HG03565 (cell line): ENCODE measurements around the gene LRRC4.

Experiments used
- ATAC-seq: cut with Tn5 transposase; IDR thresholded peaks from one replicate; pipeline ENCODE4 v1.9.1; 2021; ENCODE audit warnings: mild to moderate bottlenecking, moderate library complexity; ENCODE audit not compliant: unreplicated experiment

LRRC4 gene

GRCh38 chr7:128032605-128033235 is 1.5 kb upstream of the LRRC4 start:
- ATAC-seq, result no peak

- ATAC-seq, result peak; percentile 49
Observed at GRCh38 chr7:128031901-128032604, 816 bp upstream of the LRRC4 start.

GRCh38 chr7:128030263-128030653 is 979 bp downstream of the LRRC4 start:
- ATAC-seq, result no peak

- no peak for ATAC-seq
Observed at GRCh38 chr7:128029405-128029995, 1.7 kb downstream of the LRRC4 start.

- ATAC-seq, result no peak
Observed at GRCh38 chr7:128027485-128027980, 3.7 kb downstream of the LRRC4 start.

- ATAC-seq, result no peak
Observed at GRCh38 chr7:128026551-128026950, 4.7 kb downstream of the LRRC4 start.

GRCh38 chr7:128025819-128026218 is 5.4 kb downstream of the LRRC4 start:
- ATAC-seq, result no peak

GRCh38 chr7:128025380-128025779 is 5.9 kb downstream of the LRRC4 start:
- no peak for ATAC-seq

- no peak for ATAC-seq
Observed at GRCh38 chr7:128024151-128024550, 7.1 kb downstream of the LRRC4 start.

- ATAC-seq, result no peak
Observed at GRCh38 chr7:128022631-128023532, 8.4 kb downstream of the LRRC4 start.

GRCh38 chr7:128021366-128021765 is 9.9 kb downstream of the LRRC4 start:
- no peak for ATAC-seq

- ATAC-seq, result no peak
Observed at GRCh38 chr7:128020159-128020558, 11.1 kb downstream of the LRRC4 start.

- no peak for ATAC-seq
Observed at GRCh38 chr7:128019288-128019687, 11.9 kb downstream of the LRRC4 start.

GRCh38 chr7:128017862-128018845 is 13.1 kb downstream of the LRRC4 start:
- ATAC-seq, result no peak

- no peak for ATAC-seq
Observed at GRCh38 chr7:128017460-128017859, 13.8 kb downstream of the LRRC4 start.

GRCh38 chr7:128014811-128015210 is 16.4 kb downstream of the LRRC4 start:
- ATAC-seq, result no peak

- no peak for ATAC-seq
Observed at GRCh38 chr7:128011131-128011661, 20.0 kb downstream of the LRRC4 start.

GRCh38 chr7:128010391-128011127 is 20.7 kb downstream of the LRRC4 start:
- no peak for ATAC-seq

- no peak for ATAC-seq
Observed at GRCh38 chr7:128008744-128009143, 22.5 kb downstream of the LRRC4 start.
